ENCODE results near the gene SYNJ1.

GRCh38 chr21:32735524-32735923 is 7.7 kb upstream of the SYNJ1 start:
- TF ChIP-seq GATA2 (IDR thresholded peaks at IDR 0.05; ENCODE audit: low read depth, low read length) (no peak), GATA3 (IDR thresholded peaks at IDR 0.05; ENCODE audit: low read depth, low read length) (no peak)

All from SH-SY5Y (cell line).